PC-9 (cell line): ENCODE results near the gene PPM1F. TPM values are rescaled to one million over a fixed set of nuclear protein-coding genes. Genes with fewer than 3 reads are reported as not detected.

Source experiments
- Bru-seq: library from RNA; stranded (reverse); fragments of 400-500 nt; gene quantifications from one replicate; lab custom pipeline; 2021; lab: Mats Ljungman, UMichigan
- BruChase-seq, 2 experiments: library from RNA; stranded (reverse); fragments of 400-500 nt; gene quantifications; one replicate each; lab custom pipeline; 2021; lab: Mats Ljungman, UMichigan
- BruUV-seq: library from RNA; stranded (reverse); fragments of 400-500 nt; replicated peaks from 2 replicates; lab custom pipeline; 2021; lab: Mats Ljungman, UMichigan
- CTCF ChIA-PET: fragments of 300-600 bp; sonication (Branson Sonifier 250); formaldehyde crosslinking; loops from one replicate; lab custom pipeline; 2022; ENCODE audit warnings: antibody characterized with exemption; lab: Charles Lee
- POLR2A ChIA-PET: fragments of 300-600 bp; sonication (Branson Sonifier 250); formaldehyde crosslinking; loops from one replicate; lab custom pipeline; 2022; ENCODE audit warnings: antibody characterized with exemption; ENCODE audit not compliant: unreplicated experiment; lab: Charles Lee
- DNase-seq, 2 experiments: peaks; one replicate each; pipeline versions ENCODE4 v3.0.0 to v3.0.0-alpha.2; 2015 to 2022; ENCODE audit warnings: mixed read lengths in 1 of 2
- H2AFZ ChIP-seq: fragments of 200-600 bp; sonication (generic); 2 replicates; pipeline ENCODE4 v1.8.1; 2017; ENCODE audit warnings: antibody characterized with exemption
- H3F3A ChIP-seq: fragments of 200-600 bp; sonication (generic); 2 replicates; pipeline ENCODE4 v1.8.1; 2017; ENCODE audit warnings: antibody characterized with exemption, mild to moderate bottlenecking, low read depth; ENCODE audit not compliant: insufficient read depth
- H3K27ac ChIP-seq: fragments of 200-600 bp; sonication (generic); 2 replicates; pipeline ENCODE4 v1.6.1; 2016; ENCODE audit warnings: mixed run types
- H3K27me3 ChIP-seq: fragments of 200-600 bp; sonication (generic); 2 replicates; pipeline ENCODE4 v1.6.1; 2016; ENCODE audit warnings: low read depth, mixed run types; ENCODE audit not compliant: insufficient read depth
- H3K36me3 ChIP-seq: fragments of 200-600 bp; sonication (generic); 2 replicates; pipeline ENCODE4 v1.6.1; 2016; ENCODE audit warnings: low read depth, mixed run types
- H3K4me1 ChIP-seq: fragments of 200-600 bp; sonication (generic); replicated peaks from 2 replicates; pipeline ENCODE4 v1.6.1; 2016; ENCODE audit warnings: mixed run types; ENCODE audit not compliant: insufficient read depth
- H3K4me2 ChIP-seq: fragments of 200-600 bp; sonication (generic); 2 replicates; pipeline ENCODE4 v1.6.1; 2017; ENCODE audit warnings: mixed run types
- H3K4me3 ChIP-seq: fragments of 200-600 bp; sonication (generic); 2 replicates; pipeline ENCODE4 v1.6.1; 2016; ENCODE audit warnings: mixed run types
- H3K79me2 ChIP-seq: fragments of 200-600 bp; sonication (generic); 2 replicates; pipeline ENCODE4 v1.6.1; 2017; ENCODE audit warnings: low read depth, mixed run types
- H3K9me2 ChIP-seq: fragments of 200-600 bp; sonication (generic); 2 replicates; pipeline ENCODE4 v1.8.1; 2017; ENCODE audit warnings: mild to moderate bottlenecking; ENCODE audit not compliant: insufficient read depth
- H3K9me3 ChIP-seq: fragments of 200-600 bp; sonication (generic); 2 replicates; pipeline ENCODE4 v1.8.1; 2016; ENCODE audit warnings: low read depth; ENCODE audit not compliant: insufficient read depth
- H4K20me1 ChIP-seq: fragments of 200-600 bp; sonication (generic); 2 replicates; pipeline ENCODE4 v1.8.1; 2017; ENCODE audit not compliant: insufficient read depth
- EZH2 ChIP-seq: fragments of 200-600 bp; sonication (generic); IDR thresholded peaks from 2 replicates; pipeline ENCODE4 v1.8.0; 2017; ENCODE audit warnings: antibody characterized with exemption, low read depth
- intact Hi-C: fragments of 100-400 bp; cut with micrococcal nuclease; formaldehyde crosslinking; loops from one replicate; pipeline ENCODE4 v1.10.0; 2022; ENCODE audit not compliant: unreplicated experiment
- long read RNA-seq: library from polyadenylated mRNA; stranded (forward); transcript quantifications from one replicate; pipeline ENCODE4 v2.0.0, GENCODE V29; 2022
- total RNA-seq: library from RNA; stranded (reverse); gene quantifications from 2 replicates; pipeline ENCODE4 v1.2.3, GENCODE V29; 2021
- TF ChIP-seq, protein P1 (sequence below): fragments of 200-600 bp; sonication (generic); conservative IDR thresholded peaks from 2 replicates; pipeline ENCODE4 v1.6.1; 2017; ENCODE audit warnings: mixed run types, antibody characterized with exemption, mild to moderate bottlenecking, moderate library complexity

The PPM1F gene, protein sequence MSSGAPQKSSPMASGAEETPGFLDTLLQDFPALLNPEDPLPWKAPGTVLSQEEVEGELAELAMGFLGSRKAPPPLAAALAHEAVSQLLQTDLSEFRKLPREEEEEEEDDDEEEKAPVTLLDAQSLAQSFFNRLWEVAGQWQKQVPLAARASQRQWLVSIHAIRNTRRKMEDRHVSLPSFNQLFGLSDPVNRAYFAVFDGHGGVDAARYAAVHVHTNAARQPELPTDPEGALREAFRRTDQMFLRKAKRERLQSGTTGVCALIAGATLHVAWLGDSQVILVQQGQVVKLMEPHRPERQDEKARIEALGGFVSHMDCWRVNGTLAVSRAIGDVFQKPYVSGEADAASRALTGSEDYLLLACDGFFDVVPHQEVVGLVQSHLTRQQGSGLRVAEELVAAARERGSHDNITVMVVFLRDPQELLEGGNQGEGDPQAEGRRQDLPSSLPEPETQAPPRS
- total RNA-seq (20.6 and 22.1 TPM in 2 replicates), Bru-seq, nascent RNA (percentile 49 among the genes with signal in this experiment), BruChase-seq, experiment 1, labeled RNA remaining after a 2-hour chase (percentile 55 among the genes with signal in this experiment), BruChase-seq, experiment 2, labeled RNA remaining after a 6-hour chase (percentile 62 among the genes with signal in this experiment)
- long read RNA-seq, full-length matches to known transcripts, result 13 of 27 reads
- long read RNA-seq, partial matches to known transcripts, result 5 of 27 reads
- long read RNA-seq, other reads (novel, unspliced or antisense), result 9 of 27 reads

DNA sequence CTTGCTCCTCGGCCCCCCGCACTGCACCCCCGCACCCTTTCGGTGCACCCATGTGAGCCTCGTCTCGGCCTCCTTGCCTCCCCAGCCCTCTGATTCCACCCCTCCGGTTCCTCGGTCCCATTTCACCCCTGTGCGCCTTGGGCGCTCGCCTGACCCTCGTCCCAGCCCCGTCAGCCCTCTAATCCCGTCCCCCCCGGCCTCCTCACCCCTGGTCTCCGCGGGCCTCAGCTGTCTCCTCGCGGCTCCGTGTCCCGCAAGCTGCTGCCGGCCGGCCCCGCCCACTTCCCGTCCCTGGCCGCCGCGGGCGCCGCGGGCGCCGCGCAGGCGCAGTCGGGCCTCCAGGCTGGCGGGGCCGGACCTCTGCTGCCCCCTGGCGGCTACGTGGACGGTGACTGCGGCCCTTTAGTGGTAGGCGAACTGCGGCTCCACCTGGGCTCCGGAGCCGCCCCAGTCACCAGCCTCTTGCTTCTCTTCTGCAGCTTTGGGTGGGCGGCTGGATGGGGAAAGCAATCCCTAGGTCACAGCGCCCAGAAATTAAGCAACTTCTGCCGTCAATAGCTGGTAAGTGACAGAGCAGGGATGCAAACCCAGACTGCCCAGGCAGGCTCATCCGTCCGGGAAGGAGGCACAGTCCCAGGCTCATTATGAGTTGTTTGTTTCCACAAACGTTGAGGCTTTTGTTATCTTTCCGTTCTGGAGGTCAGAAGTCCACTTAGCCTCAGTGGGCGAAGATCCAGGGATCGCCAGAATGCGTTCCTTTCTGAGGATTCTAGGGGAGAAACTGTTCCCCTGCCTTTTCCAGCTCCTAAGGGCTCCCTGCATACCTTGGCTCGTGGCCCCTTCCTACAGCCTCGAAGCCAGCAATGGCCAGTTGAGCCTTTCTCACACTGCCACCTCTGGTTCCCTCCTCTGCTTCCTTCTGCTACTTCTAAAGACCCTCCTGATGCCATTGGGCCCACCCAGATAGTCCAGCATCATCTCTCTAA, at the start of gene PPM1F:
PPM1F (minus strand) TSS at position 263 of the 986 bp plus-strand sequence. CDS start 6,800 bp downstream, outside the sequence.
- H2AFZ ChIP-seq, result peak within 1 kb of the TSS; percentile 76
- TF ChIP-seq, protein P1, sequence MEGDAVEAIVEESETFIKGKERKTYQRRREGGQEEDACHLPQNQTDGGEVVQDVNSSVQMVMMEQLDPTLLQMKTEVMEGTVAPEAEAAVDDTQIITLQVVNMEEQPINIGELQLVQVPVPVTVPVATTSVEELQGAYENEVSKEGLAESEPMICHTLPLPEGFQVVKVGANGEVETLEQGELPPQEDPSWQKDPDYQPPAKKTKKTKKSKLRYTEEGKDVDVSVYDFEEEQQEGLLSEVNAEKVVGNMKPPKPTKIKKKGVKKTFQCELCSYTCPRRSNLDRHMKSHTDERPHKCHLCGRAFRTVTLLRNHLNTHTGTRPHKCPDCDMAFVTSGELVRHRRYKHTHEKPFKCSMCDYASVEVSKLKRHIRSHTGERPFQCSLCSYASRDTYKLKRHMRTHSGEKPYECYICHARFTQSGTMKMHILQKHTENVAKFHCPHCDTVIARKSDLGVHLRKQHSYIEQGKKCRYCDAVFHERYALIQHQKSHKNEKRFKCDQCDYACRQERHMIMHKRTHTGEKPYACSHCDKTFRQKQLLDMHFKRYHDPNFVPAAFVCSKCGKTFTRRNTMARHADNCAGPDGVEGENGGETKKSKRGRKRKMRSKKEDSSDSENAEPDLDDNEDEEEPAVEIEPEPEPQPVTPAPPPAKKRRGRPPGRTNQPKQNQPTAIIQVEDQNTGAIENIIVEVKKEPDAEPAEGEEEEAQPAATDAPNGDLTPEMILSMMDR, result peak; percentile 64
- no peak for TF ChIP-seq EZH2
- BruUV-seq, result no TSS peak
- peak in 1 of 2 experiments; percentile 83 for DNase-seq
- H3K4me1 ChIP-seq, result peaks cover 5% of the 10 kb centered on the region
- no peaks in the 10 kb centered on the region for H3K9me2 ChIP-seq
- intact Hi-C loops, result loop anchor here (2.0 kb wide), 2 partner anchors 14 to 240 kb away; no protein-coding TSS in a partner anchor
- ChIA-PET CTCF (interaction anchor here (0.5 to 0.6 kb wide), 4 partner anchors 15 to 28 kb away, joined by 3 to 6 read pairs (median 4); no protein-coding TSS in a partner anchor), POLR2A (no interaction called here)
- peaks cover 5% of the 10 kb centered on the region; the same call in 1 of the 2 replicates for H3F3A ChIP-seq
- no peak within 1 kb of the TSS for H3K27ac ChIP-seq
- no peaks in the 10 kb centered on the region for H3K9me3 ChIP-seq
- H3K79me2 ChIP-seq, result 0 out of 2 replicates have a peak, but pooled peaks cover 11% of the 10 kb centered on the region
- H3K4me2 ChIP-seq, result peak within 1 kb of the TSS; percentile 82
- no peaks in the 10 kb centered on the region for H3K27me3 ChIP-seq
- no peaks in the 10 kb centered on the region for H3K36me3 ChIP-seq
- H4K20me1 ChIP-seq, result no peaks in the 10 kb centered on the region
- peak within 1 kb of the TSS; percentile 60 for H3K4me3 ChIP-seq

DNA sequence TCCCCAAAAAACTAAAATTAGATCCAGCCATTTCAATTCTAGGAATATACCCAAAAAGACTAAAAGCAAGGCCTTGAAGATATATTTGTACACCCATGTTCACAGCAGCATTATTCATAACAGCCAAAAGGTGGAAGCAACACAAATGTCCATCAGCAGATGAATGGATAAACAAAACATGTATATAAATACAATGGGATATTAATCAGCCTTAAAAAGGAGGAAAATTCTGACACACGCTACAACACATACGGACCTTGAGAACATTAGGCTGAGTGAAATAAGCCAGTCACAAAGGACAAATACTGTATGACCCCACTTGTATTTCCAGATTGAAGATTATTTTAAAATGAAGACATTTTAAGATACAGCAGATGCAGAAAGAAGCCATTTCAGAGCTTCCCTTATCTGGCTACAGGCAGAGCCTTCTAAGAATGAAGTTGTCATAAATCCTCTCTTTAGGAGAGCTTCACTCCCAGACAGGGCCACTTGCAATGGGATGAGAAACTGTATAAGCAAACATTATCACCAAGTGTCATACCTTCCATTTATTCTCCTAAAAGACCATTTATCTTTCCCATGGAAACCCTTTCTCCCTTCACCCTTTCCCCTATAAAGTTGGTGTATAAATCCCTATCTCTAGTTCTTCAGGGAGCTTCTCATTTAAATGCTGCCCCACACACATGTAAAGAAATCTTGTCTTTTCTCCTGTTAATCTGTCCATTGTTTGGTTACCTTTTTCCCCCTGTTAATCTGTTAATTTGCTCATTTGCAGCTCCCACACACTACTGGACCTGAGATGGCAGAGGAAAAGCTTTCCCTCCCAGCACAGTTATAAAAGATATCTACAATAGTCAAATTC, 49.2 kb upstream of the PPM1F start:
- H3K4me1 ChIP-seq, result no peaks in the 10 kb centered on the region
- no TSS peak for BruUV-seq
- ChIA-PET CTCF (no interaction called here), POLR2A (no interaction called here)
- H3K79me2 ChIP-seq, result no peaks in the 10 kb centered on the region
- peaks cover 32% of the 10 kb centered on the region; the same call in 1 of the 2 replicates for H3K27me3 ChIP-seq
- no peaks in the 10 kb centered on the region for H4K20me1 ChIP-seq
- intact Hi-C loops, result no loop called here
- H3F3A ChIP-seq, result no peaks in the 10 kb centered on the region
- H3K4me3 ChIP-seq, result no peak overlapping the region
- no peaks in the 10 kb centered on the region for H3K36me3 ChIP-seq
- H3K9me3 ChIP-seq, result no peaks in the 10 kb centered on the region
- H3K9me2 ChIP-seq, result no peaks in the 10 kb centered on the region
- no peak overlapping the region for H3K27ac ChIP-seq
- TF ChIP-seq, protein P1, result no peak
- TF ChIP-seq EZH2, result no peak
- H3K4me2 ChIP-seq, result no peak overlapping the region
- no peak for DNase-seq
- H2AFZ ChIP-seq, result no peak overlapping the region
